ENCODE measurements around the gene SRC. TPM values are rescaled to one million over a fixed set of nuclear protein-coding genes. Genes with fewer than 3 reads are reported as not detected.

The SRC gene
- total RNA-seq, 4 donors from 2014 or later, result 21.8 to 30.9 (median 25.1) TPM

- DNase-seq (ENCODE audit: low spot score in 2 of 2), result no peak
- WGBS, 2 donors, result 84 to 86% methylated on average over 10 to 12 of the region's 12 CpGs
- H3K4me3 ChIP-seq (ENCODE audit: low read depth, poor library complexity, severe bottlenecking), result no peak overlapping the region
- TF ChIP-seq CTCF (IDR thresholded peaks at IDR 0.05) (no peak), POLR2A (IDR thresholded peaks at IDR 0.05) (no peak)
- intact Hi-C loops (cut with DNase I; ENCODE audit: low total_unique reads), result loop anchor here (5.0 to 10.0 kb wide), 2 partner anchors 107 to 146 kb away; no protein-coding TSS in a partner anchor
Measured at GRCh38 chr20:37389241-37389747, 43.4 kb downstream of the SRC start.

GRCh38 chr20:37389844-37390275, 43.9 kb downstream of the SRC start:
- 96 to 97% methylated on average over 6 of the region's 6 CpGs for WGBS, 2 donors
- no peak for TF ChIP-seq POLR2A (IDR thresholded peaks at IDR 0.05)
- no peak for TF ChIP-seq CTCF (IDR thresholded peaks at IDR 0.05)
- intact Hi-C loops (cut with DNase I; ENCODE audit: low total_unique reads), result loop anchor here (5.0 to 10.0 kb wide), 2 partner anchors 108 to 145 kb away; no protein-coding TSS in a partner anchor
- DNase-seq (ENCODE audit: low spot score in 2 of 2), result no peak
- no peak overlapping the region for H3K4me3 ChIP-seq (ENCODE audit: low read depth, poor library complexity, severe bottlenecking)

- no peak overlapping the region for H3K4me3 ChIP-seq (ENCODE audit: low read depth, poor library complexity, severe bottlenecking)
- TF ChIP-seq CTCF (IDR thresholded peaks at IDR 0.05) (no peak), POLR2A (IDR thresholded peaks at IDR 0.05) (no peak)
- intact Hi-C loops (cut with DNase I; ENCODE audit: low total_unique reads), result no loop called here
- WGBS, 2 donors, result 96 to 99% methylated on average over 9 of the region's 9 CpGs
- no peak for DNase-seq (ENCODE audit: low spot score in 2 of 2)
Measured at GRCh38 chr20:37390503-37390890, 44.6 kb downstream of the SRC start.

GRCh38 chr20:37390891-37391525, 45.1 kb downstream of the SRC start:
- intact Hi-C loops (cut with DNase I; ENCODE audit: low total_unique reads), result no loop called here
- WGBS, 2 donors, result 80 to 81% methylated on average over 12 of the region's 12 CpGs
- TF ChIP-seq CTCF (IDR thresholded peaks at IDR 0.05) (no peak), POLR2A (IDR thresholded peaks at IDR 0.05) (no peak)
- no peak overlapping the region for H3K4me3 ChIP-seq (ENCODE audit: low read depth, poor library complexity, severe bottlenecking)
- no peak for DNase-seq (ENCODE audit: low spot score in 2 of 2)

- no peak for DNase-seq (ENCODE audit: low spot score in 2 of 2)
- 87 to 88% methylated on average over 16 of the region's 16 CpGs for WGBS, 2 donors
- no peak overlapping the region for H3K4me3 ChIP-seq (ENCODE audit: low read depth, poor library complexity, severe bottlenecking)
- intact Hi-C loops (cut with DNase I; ENCODE audit: low total_unique reads), result no loop called here
- no peak for TF ChIP-seq POLR2A (IDR thresholded peaks at IDR 0.05)
Measured at GRCh38 chr20:37392441-37393195, 46.7 kb downstream of the SRC start.

GRCh38 chr20:37393196-37393862, 47.4 kb downstream of the SRC start:
- H3K4me3 ChIP-seq (ENCODE audit: low read depth, poor library complexity, severe bottlenecking), result no peak overlapping the region
- WGBS, 2 donors, result 64 to 82% methylated on average over 11 of the region's 11 CpGs
- TF ChIP-seq CTCF (IDR thresholded peaks at IDR 0.05), result no peak
- TF ChIP-seq POLR2A (IDR thresholded peaks at IDR 0.05), result no peak
- DNase-seq (ENCODE audit: low spot score in 2 of 2), result no peak
- intact Hi-C loops (cut with DNase I; ENCODE audit: low total_unique reads), result no loop called here

All from lower leg skin (tissue), 4 donors.